Suprapubic skin (tissue), 4 donors: ENCODE results near the gene TIGAR. TPM values are rescaled to one million over a fixed set of nuclear protein-coding genes. Genes with fewer than 3 reads are reported as not detected.

Experiments
- DNase-seq, 2 donors: peaks; one replicate each; pipeline ENCODE4 v3.0.0-alpha.2; 2019; ENCODE audit warnings: low spot score in 2 of 2
- H3K27ac ChIP-seq: fragments of 200-600 bp; sonication (generic); one replicate; pipeline ENCODE4 v1.5.1; 2019
- H3K27me3 ChIP-seq: fragments of 200-600 bp; sonication (generic); one replicate; pipeline ENCODE4 v1.5.1; 2019
- H3K36me3 ChIP-seq: fragments of 200-600 bp; sonication (generic); one replicate; pipeline ENCODE4 v1.5.1; 2019
- H3K4me1 ChIP-seq: fragments of 200-600 bp; sonication (generic); one replicate; pipeline ENCODE4 v1.5.1; 2019
- H3K4me3 ChIP-seq: fragments of 200-600 bp; sonication (generic); one replicate; pipeline ENCODE4 v1.5.1; 2019; ENCODE audit warnings: mild to moderate bottlenecking
- H3K9me3 ChIP-seq: fragments of 200-600 bp; sonication (generic); one replicate; pipeline ENCODE4 v1.5.1; 2019
- CTCF ChIP-seq, 2 donors: fragments of 200-600 bp in 1 of 2; fragments of 450-650 bp in 1 of 2; sonication (generic) in 1 of 2; IDR thresholded peaks; one replicate each; pipeline ENCODE4 v1.5.1; 2016 to 2019; ENCODE audit warnings: antibody characterized with exemption in 2 of 2, mild to moderate bottlenecking in 1 of 2, moderate library complexity in 1 of 2
- EP300 ChIP-seq: sonication (generic); formaldehyde crosslinking; IDR thresholded peaks from one replicate; pipeline ENCODE4 v1.6.1; 2017; ENCODE audit warnings: antibody characterized with exemption
- POLR2A ChIP-seq, 2 donors: fragments of 450-650 bp; IDR thresholded peaks; one replicate each; pipeline ENCODE4 v1.6.1; 2017; ENCODE audit warnings: antibody characterized with exemption in 2 of 2, mild to moderate bottlenecking in 2 of 2, moderate library complexity in 2 of 2
- POLR2AphosphoS5 ChIP-seq, 3 donors: sonication (generic); formaldehyde crosslinking; IDR thresholded peaks; one replicate each; pipeline ENCODE4 v1.6.1; 2017; ENCODE audit warnings: antibody characterized with exemption in 3 of 3
- WGBS: methylation state at CpG from one replicate; pipeline ENCODE4 v1.1.5; 2018; 5-methylcytosine and 5-hydroxymethylcytosine counted together
- total RNA-seq, 4 donors: library from RNA; depleted of rRNA; stranded (reverse); fragments of >200 nt; gene quantifications; one replicate each; pipeline ENCODE4 v1.1.0, GENCODE V29; 2016

Gene TIGAR
- total RNA-seq, 4 donors from 2014 or later, result 1.3 to 6.6 (median 4.7) TPM

- H3K4me3 ChIP-seq, result no peak overlapping the region
- no peak for DNase-seq
- no peak overlapping the region for H3K27ac ChIP-seq
- TF ChIP-seq CTCF (IDR thresholded peaks at IDR 0.05) (no peak), POLR2AphosphoS5 (IDR thresholded peaks at IDR 0.05) (no peak), EP300 (no peak), POLR2A (IDR thresholded peaks at IDR 0.05) (no peak)
- H3K4me1 ChIP-seq, result peaks cover 71% of the 10 kb centered on the region
- peaks cover 18% of the 10 kb centered on the region for H3K36me3 ChIP-seq
- no peaks in the 10 kb centered on the region for H3K9me3 ChIP-seq
- H3K27me3 ChIP-seq, result peaks cover 30% of the 10 kb centered on the region
- WGBS, result 29% methylated on average over 6 of the region's 6 CpGs
These were observed 43.8 kb upstream of the TIGAR start for GRCh38 chr12:4277205-4277543.

GRCh38 chr12:4277857-4278256 is 43.2 kb upstream of the TIGAR start:
- no peak overlapping the region for H3K4me3 ChIP-seq
- H3K27me3 ChIP-seq, result peaks cover 23% of the 10 kb centered on the region
- peaks cover 23% of the 10 kb centered on the region for H3K36me3 ChIP-seq
- no peak for TF ChIP-seq EP300
- TF ChIP-seq POLR2A (IDR thresholded peaks at IDR 0.05), result no peak
- no peak for TF ChIP-seq CTCF (IDR thresholded peaks at IDR 0.05)
- TF ChIP-seq POLR2AphosphoS5 (IDR thresholded peaks at IDR 0.05), result no peak
- no peak for DNase-seq
- H3K27ac ChIP-seq, result no peak overlapping the region
- peaks cover 65% of the 10 kb centered on the region for H3K4me1 ChIP-seq
- no peaks in the 10 kb centered on the region for H3K9me3 ChIP-seq
- 79% methylated on average over 3 of the region's 3 CpGs for WGBS

- Histone ChIP-seq H3K36me3 (peaks cover 25% of the 10 kb centered on the region), H3K4me1 (peaks cover 58% of the 10 kb centered on the region), H3K27ac (no peak overlapping the region), H3K4me3 (no peak overlapping the region), H3K9me3 (no peaks in the 10 kb centered on the region), H3K27me3 (peaks cover 16% of the 10 kb centered on the region)
- TF ChIP-seq POLR2AphosphoS5 (IDR thresholded peaks at IDR 0.05) (no peak), POLR2A (IDR thresholded peaks at IDR 0.05) (no peak), EP300 (no peak), CTCF (IDR thresholded peaks at IDR 0.05) (no peak)
- 61% methylated on average over 15 of the region's 15 CpGs for WGBS
- DNase-seq, result no peak
These were observed 42.5 kb upstream of the TIGAR start for GRCh38 chr12:4278329-4279197.

GRCh38 chr12:4279198-4279690 is 41.8 kb upstream of the TIGAR start:
- TF ChIP-seq CTCF (IDR thresholded peaks at IDR 0.05), result no peak
- TF ChIP-seq POLR2AphosphoS5 (IDR thresholded peaks at IDR 0.05), result no peak
- TF ChIP-seq POLR2A (IDR thresholded peaks at IDR 0.05), result no peak
- TF ChIP-seq EP300, result no peak
- Histone ChIP-seq H3K36me3 (peaks cover 32% of the 10 kb centered on the region), H3K4me3 (no peak overlapping the region), H3K9me3 (no peaks in the 10 kb centered on the region), H3K27me3 (peaks cover 9% of the 10 kb centered on the region), H3K4me1 (peaks cover 51% of the 10 kb centered on the region), H3K27ac (no peak overlapping the region)
- DNase-seq, result no peak
- 72% methylated on average over 10 of the region's 10 CpGs for WGBS

GRCh38 chr12:4280351-4281163 is 40.5 kb upstream of the TIGAR start:
- H3K4me1 ChIP-seq, result peaks cover 38% of the 10 kb centered on the region
- no peak overlapping the region for H3K27ac ChIP-seq
- no peak overlapping the region for H3K4me3 ChIP-seq
- WGBS, result 65% methylated on average over 14 of the region's 15 CpGs
- H3K36me3 ChIP-seq, result peaks cover 42% of the 10 kb centered on the region
- TF ChIP-seq POLR2AphosphoS5 (IDR thresholded peaks at IDR 0.05) (no peak), CTCF (IDR thresholded peaks at IDR 0.05) (no peak), EP300 (no peak), POLR2A (IDR thresholded peaks at IDR 0.05) (no peak)
- DNase-seq, result no peak
- H3K27me3 ChIP-seq, result no peaks in the 10 kb centered on the region
- no peaks in the 10 kb centered on the region for H3K9me3 ChIP-seq
